NCI-H1105 (cell line): ENCODE results near the gene SRSF12.
"Not testable (repeated sequence)": the region's sequence is repeated elsewhere in the genome, so short reads cannot be mapped to it uniquely, and the experiment has no call there.

Experiments
- DNase-seq: peaks from one replicate; lab custom pipeline; 2025; lab: John Stamatoyannopoulos, UW

Gene SRSF12

GRCh38 chr6:89071036-89071435 lies 46.8 kb downstream of the SRSF12 start:
- no peak for DNase-seq

- no peak for DNase-seq
Measured at GRCh38 chr6:89069536-89070163, 48.2 kb downstream of the SRSF12 start.

GRCh38 chr6:89068695-89069094 lies 49.2 kb downstream of the SRSF12 start:
- no peak for DNase-seq

DNA sequence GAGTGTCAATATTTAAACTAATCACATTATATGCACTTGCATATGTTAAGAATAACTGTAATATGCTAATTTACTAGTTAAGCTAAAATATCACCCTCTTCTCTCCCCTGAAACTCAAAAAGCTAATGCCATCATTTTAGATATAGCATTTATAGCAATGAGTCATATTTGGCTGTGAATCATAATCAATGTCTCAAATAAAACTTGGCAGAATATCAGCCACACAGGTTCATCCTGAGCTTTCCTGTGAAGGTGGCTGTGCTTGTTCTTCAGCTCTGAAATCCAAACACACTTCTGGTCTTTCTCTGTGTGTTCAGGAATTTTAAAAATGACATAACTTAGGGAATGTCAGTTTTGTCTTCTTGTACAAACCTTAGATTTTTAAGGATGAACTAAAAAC lies 50.1 kb downstream of the SRSF12 start:
- no peak for DNase-seq

GRCh38 chr6:89066940-89067646 lies 50.8 kb downstream of the SRSF12 start:
- DNase-seq = no peak

DNA sequence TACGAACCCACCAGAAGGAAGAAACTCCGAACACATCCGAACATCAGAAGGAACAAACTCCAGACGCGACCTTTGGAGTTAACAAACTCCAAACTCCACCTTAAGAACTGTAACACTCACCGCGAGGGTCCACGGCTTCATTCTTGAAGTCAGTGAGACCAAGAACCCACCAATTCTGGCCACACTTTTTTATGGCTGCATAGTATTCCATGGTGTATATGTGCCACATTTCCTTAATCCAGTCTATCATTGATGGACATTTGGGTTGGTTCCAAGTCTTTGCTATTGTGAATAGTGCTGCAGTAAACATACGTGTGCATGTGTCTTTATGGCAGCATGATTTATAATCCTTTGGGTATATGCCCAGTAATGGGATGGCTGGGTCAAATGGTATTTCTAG lies 51.8 kb downstream of the SRSF12 start:
- not testable (repeated sequence) for DNase-seq

DNA sequence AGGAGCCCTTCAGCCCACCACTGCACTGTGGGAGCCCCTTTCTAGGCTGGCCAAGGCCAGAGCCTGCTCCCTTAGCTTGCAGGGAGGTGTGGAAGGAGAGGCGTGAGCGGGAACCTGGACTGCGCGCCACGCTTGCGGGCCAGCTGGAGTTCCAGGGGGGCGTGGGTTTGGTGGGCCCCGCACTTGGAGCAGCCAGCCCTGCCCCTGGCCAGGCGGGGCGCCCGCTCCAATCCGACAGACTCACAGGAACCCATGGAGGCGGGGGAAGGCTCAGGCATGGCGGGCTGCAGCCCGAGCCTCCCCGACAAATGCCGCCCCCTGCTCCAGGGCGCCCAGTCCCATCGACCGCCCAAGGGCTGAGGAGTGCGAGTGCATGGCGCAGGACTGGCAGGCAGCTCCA lies 52.9 kb downstream of the SRSF12 start:
- DNase-seq = not testable (repeated sequence)

DNA sequence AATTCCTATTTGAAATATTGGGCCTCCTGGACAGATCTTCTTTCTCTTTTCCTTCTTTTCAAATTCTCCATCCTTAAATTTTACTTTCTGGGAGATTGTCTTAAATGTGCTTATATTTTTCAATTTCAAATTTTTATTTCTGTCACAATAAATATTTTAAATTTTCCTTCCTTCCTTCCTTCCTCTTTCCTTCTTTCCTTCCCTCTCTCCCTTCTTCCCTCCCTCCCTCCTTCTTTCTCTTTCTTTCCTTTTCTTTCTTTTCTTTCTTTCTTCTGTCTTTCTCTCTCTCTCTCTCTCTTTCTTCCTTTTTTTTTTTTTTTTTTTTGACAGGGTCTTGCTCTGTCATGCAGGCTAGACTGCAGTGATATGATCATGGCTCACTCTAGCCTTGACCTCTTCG lies 54.0 kb downstream of the SRSF12 start:
- DNase-seq = no peak

DNA sequence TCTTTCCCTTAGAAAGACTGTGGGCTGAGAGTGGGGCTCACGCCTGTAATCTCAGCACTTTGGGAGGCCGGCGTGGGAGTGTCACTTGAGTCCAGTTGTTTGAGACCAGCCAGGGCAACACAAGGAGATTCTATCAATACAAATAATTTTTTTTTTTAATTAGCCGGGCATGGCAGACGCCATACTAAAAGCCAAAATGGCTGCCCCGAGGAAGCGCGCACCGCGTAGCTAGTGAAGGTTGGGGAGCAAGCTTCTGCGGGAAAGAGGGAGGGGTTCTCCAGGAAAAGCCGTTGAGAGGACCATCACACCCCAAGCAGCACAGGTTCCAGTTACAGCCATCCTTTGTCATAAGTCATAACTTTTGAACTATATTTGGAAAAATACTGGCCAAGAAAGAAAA lies 58.6 kb downstream of the SRSF12 start:
- no peak for DNase-seq

DNA sequence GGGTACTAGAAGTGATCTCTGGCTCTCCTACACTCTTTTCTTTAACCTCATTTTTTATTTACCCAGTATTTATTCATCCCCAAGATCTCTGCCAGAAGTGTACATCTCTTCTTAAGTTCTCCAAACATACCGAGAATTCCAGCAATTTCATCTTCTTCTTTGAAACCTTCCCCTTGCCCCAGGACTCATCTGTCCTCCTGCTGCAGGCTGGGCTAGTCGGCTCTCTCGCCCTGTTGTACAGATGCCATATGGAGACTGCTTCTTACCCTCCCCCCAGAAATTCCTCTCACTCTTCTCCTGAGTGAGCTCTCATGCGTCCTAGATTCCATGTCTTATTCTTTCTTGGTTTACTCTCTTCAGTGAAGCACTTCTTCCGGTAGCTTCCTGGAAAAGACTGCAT lies 59.2 kb downstream of the SRSF12 start:
- DNase-seq = no peak

DNA sequence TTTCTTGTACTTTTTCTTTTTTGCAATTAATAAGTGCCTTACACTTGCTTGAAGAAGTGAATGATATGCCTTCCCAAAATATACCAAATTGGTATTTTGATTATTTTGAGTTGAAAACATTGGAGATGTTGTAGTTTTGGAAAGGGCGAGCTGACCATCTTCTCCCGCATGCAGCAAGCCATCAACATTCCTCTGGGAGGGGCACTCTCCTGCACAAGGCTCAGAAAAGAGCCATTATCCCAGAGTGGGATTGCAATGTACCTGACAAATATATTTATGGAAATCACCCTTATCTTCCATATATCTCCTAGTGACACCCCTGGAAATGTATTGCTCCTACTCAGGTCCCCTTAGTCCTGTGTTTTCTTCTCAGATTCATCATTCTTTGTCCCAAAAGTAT lies 60.1 kb downstream of the SRSF12 start:
- DNase-seq = no peak

- DNase-seq = no peak
Measured at GRCh38 chr6:89054208-89054607, 63.7 kb downstream of the SRSF12 start.

- DNase-seq = no peak
Measured at GRCh38 chr6:89051676-89052075, 66.2 kb downstream of the SRSF12 start.

DNA sequence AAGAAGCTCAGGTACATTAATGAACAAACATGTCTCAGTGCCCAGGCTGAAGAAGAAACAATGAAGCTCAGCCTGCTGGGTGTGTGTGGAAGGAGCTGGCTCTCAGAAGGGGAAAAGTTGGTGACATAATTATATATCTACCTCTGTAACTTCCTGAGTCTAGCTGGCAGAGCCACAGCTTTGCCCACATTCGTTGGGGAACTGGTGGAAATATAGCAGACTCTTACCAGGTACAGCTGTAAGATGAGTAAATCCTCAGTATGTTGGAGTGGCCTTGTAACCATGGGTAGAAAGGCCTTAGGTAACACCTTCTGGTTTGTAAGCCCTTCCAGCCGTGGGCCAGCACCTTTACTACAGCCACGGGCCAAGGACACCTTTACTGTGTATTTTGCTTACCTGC lies 67.2 kb downstream of the SRSF12 start:
- DNase-seq = no peak

- no peak for DNase-seq
Measured at GRCh38 chr6:89050155-89050554, 67.7 kb downstream of the SRSF12 start.

DNA sequence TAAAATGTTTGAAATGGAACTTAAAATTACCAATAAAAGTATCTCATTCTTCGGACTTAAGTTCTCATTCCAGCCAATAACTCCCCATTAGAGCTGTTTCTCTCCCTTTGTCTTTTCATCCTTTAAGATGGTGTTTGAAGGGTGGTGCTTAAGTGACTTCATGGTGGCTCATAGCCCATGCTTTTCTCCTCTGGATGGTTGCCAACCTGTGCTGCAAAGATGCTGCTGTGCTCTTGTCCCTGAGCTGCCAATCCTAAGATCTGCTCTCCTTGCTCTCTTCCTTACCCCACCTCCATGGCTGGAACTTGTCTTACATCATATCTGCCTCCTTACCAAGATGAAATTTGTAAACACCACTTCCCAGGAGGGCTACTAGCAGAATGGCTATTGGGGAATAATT lies 68.9 kb downstream of the SRSF12 start:
- DNase-seq = no peak

GRCh38 chr6:89048288-89048923 lies 69.5 kb downstream of the SRSF12 start:
- no peak for DNase-seq

- no peak for DNase-seq
Measured at GRCh38 chr6:89047473-89047872, 70.4 kb downstream of the SRSF12 start.
